GM12865 (cell line): ENCODE measurements around the gene ICOSLG.
A peak's percentile ranks its signal among the peaks of the same experiment; 100 is the strongest.
"Not testable (repeated sequence)": the region's sequence is repeated elsewhere in the genome, so short reads cannot be mapped to it uniquely, and the experiment has no call there.

ENCODE experiments used
- DNase-seq: peaks from one replicate; pipeline ENCODE4 v3.0.0; 2010; ENCODE audit warnings: low read depth
- H3K4me3 ChIP-seq: 2 replicates; pipeline ENCODE4 v1.5.1; 2011; ENCODE audit warnings: mild to moderate bottlenecking, low read depth, low read length, control low read depth
- CTCF ChIP-seq: IDR thresholded peaks from 2 replicates; pipeline ENCODE4 v1.5.1; 2011; ENCODE audit warnings: low read length, control low read depth, low read depth, inconsistent platforms; ENCODE audit not compliant: insufficient read depth; ENCODE audit errors: missing control alignments

The ICOSLG gene

GRCh38 chr21:44211978-44212377 is 28.8 kb downstream of the ICOSLG start:
- DNase-seq, H3K4me3 ChIP-seq: not testable (repeated sequence)

GRCh38 chr21:44211574-44211973 is 29.2 kb downstream of the ICOSLG start:
- not testable (repeated sequence) for DNase-seq, H3K4me3 ChIP-seq

GRCh38 chr21:44207860-44208646 is 32.7 kb downstream of the ICOSLG start:
- not testable (repeated sequence) for H3K4me3 ChIP-seq
- peak; percentile 0 for DNase-seq

- not testable (repeated sequence) for H3K4me3 ChIP-seq, DNase-seq
Measured at GRCh38 chr21:44206698-44207676, 33.8 kb downstream of the ICOSLG start.

GRCh38 chr21:44206187-44206586 is 34.6 kb downstream of the ICOSLG start:
- H3K4me3 ChIP-seq, DNase-seq: not testable (repeated sequence)

- DNase-seq, H3K4me3 ChIP-seq: not testable (repeated sequence)
Measured at GRCh38 chr21:44202590-44203299, 38.0 kb downstream of the ICOSLG start.

GRCh38 chr21:44199997-44200396 is 40.7 kb downstream of the ICOSLG start:
- not testable (repeated sequence) for DNase-seq, H3K4me3 ChIP-seq

- no peak overlapping the region for H3K4me3 ChIP-seq
- no peak for TF ChIP-seq CTCF
- DNase-seq, result no peak
Measured at GRCh38 chr21:44199448-44199847, 41.3 kb downstream of the ICOSLG start.

GRCh38 chr21:44197156-44197516 is 43.6 kb downstream of the ICOSLG start:
- DNase-seq, H3K4me3 ChIP-seq: not testable (repeated sequence)

- H3K4me3 ChIP-seq, DNase-seq: not testable (repeated sequence)
Measured at GRCh38 chr21:44196212-44197155, 44.3 kb downstream of the ICOSLG start.

- H3K4me3 ChIP-seq, DNase-seq: not testable (repeated sequence)
Measured at GRCh38 chr21:44194888-44195287, 45.9 kb downstream of the ICOSLG start.

GRCh38 chr21:44194451-44194850 is 46.3 kb downstream of the ICOSLG start:
- not testable (repeated sequence) for DNase-seq, H3K4me3 ChIP-seq

- not testable (repeated sequence) for DNase-seq, H3K4me3 ChIP-seq
Measured at GRCh38 chr21:44193108-44193507, 47.6 kb downstream of the ICOSLG start.

GRCh38 chr21:44190349-44191271 is 50.1 kb downstream of the ICOSLG start:
- H3K4me3 ChIP-seq, DNase-seq: not testable (repeated sequence)

- DNase-seq, H3K4me3 ChIP-seq: not testable (repeated sequence)
Measured at GRCh38 chr21:44184862-44185261, 55.9 kb downstream of the ICOSLG start.

GRCh38 chr21:44182202-44182601 is 58.5 kb downstream of the ICOSLG start:
- H3K4me3 ChIP-seq, DNase-seq: not testable (repeated sequence)
